IMR-90 (cell line): ENCODE measurements around the gene CCDC27. TPM values are rescaled to one million over a fixed set of nuclear protein-coding genes. Genes with fewer than 3 reads are reported as not detected.

Experiments used
- ATAC-seq: fragments of 200-7000 bp; cut with Tn5 transposase; 2 replicates; pipeline ENCODE4 v1.9.1; 2020; ENCODE audit warnings: low read depth, mild to moderate bottlenecking, moderate library complexity
- BruUV-seq: library from RNA; stranded (reverse); fragments of 400-500 nt; replicated peaks from 2 replicates; lab custom pipeline; 2021; lab: Mats Ljungman, UMichigan
- CTCF ChIA-PET: fragments of 300-600 bp; formaldehyde crosslinking; extraction: SDS; loops from one replicate; lab custom pipeline; 2021; ENCODE audit warnings: antibody characterized with exemption; lab: Yijun Ruan, JAX
- POLR2A ChIA-PET: fragments of 300-600 bp; sonication (Branson Sonifier 250); formaldehyde crosslinking; loops from one replicate; lab custom pipeline; 2022; ENCODE audit warnings: antibody characterized with exemption; ENCODE audit not compliant: unreplicated experiment; lab: Charles Lee
- DNase-seq: peaks from one replicate; pipeline ENCODE4 v3.0.0; 2013
- H2AFZ ChIP-seq: replicated peaks from 2 replicates; pipeline ENCODE3; 2013; ENCODE audit warnings: low read length, mild to moderate bottlenecking; ENCODE audit not compliant: poor library complexity
- H2AK5ac ChIP-seq: 2 replicates; pipeline ENCODE4 v1.6.1; 2013; ENCODE audit warnings: low read depth, low read length, inconsistent platforms
- H2AK9ac ChIP-seq: replicated peaks from 2 replicates; pipeline ENCODE3; 2013; ENCODE audit warnings: mild to moderate bottlenecking, low read depth, low read length, moderate library complexity; ENCODE audit not compliant: poor library complexity
- H2BK120ac ChIP-seq: 2 replicates; pipeline ENCODE4 v1.6.1; 2013; ENCODE audit warnings: low read depth, low read length, inconsistent platforms
- H2BK15ac ChIP-seq: 3 replicates; pipeline ENCODE4 v1.6.1; 2013; ENCODE audit warnings: low read depth, low read length, inconsistent platforms
- H2BK20ac ChIP-seq: 2 replicates; pipeline ENCODE4 v1.6.1; 2013; ENCODE audit warnings: low read depth, mild to moderate bottlenecking, inconsistent platforms, low read length, moderate library complexity
- H2BK5ac ChIP-seq: 2 replicates; pipeline ENCODE4 v1.6.1; 2013; ENCODE audit warnings: mild to moderate bottlenecking, low read depth, low read length, inconsistent platforms; ENCODE audit not compliant: poor library complexity, severe bottlenecking
- H3K14ac ChIP-seq: replicated peaks from 2 replicates; pipeline ENCODE4 v1.6.1; 2013; ENCODE audit warnings: low read depth, low read length, inconsistent platforms
- H3K18ac ChIP-seq: 2 replicates; pipeline ENCODE4 v1.6.1; 2013; ENCODE audit warnings: low read depth, low read length, control low read depth
- H3K23ac ChIP-seq: 2 replicates; pipeline ENCODE4 v1.6.1; 2013; ENCODE audit warnings: low read depth, low read length, inconsistent platforms
- H3K27ac ChIP-seq: 2 replicates; pipeline ENCODE4 v1.5.1; 2013; ENCODE audit warnings: mild to moderate bottlenecking, control low read depth, low read length; ENCODE audit not compliant: insufficient read depth
- H3K27me3 ChIP-seq: 2 replicates; pipeline ENCODE4 v1.6.1; 2013; ENCODE audit warnings: low read length; ENCODE audit not compliant: control insufficient read depth, insufficient read depth
- H3K36me3 ChIP-seq: 2 replicates; pipeline ENCODE4 v1.6.1; 2013; ENCODE audit warnings: low read length, mixed read lengths; ENCODE audit not compliant: control insufficient read depth, insufficient read depth
- H3K4ac ChIP-seq: 2 replicates; pipeline ENCODE4 v1.6.1; 2013; ENCODE audit warnings: low read depth, low read length, inconsistent platforms
- H3K4me1 ChIP-seq: 2 replicates; pipeline ENCODE4 v1.6.1; 2013; ENCODE audit warnings: low read length, mixed read lengths; ENCODE audit not compliant: control insufficient read depth, insufficient read depth
- H3K4me2 ChIP-seq: 2 replicates; pipeline ENCODE4 v1.6.1; 2013; ENCODE audit warnings: low read depth, mild to moderate bottlenecking, control low read depth, low read length, moderate library complexity
- H3K4me3 ChIP-seq: 2 replicates; pipeline ENCODE4 v1.5.1; 2013; ENCODE audit warnings: low read depth, mild to moderate bottlenecking, control low read depth, low read length, moderate library complexity; ENCODE audit not compliant: insufficient read depth
- H3K56ac ChIP-seq: 2 replicates; pipeline ENCODE4 v1.6.1; 2013; ENCODE audit warnings: low read length, inconsistent platforms; ENCODE audit not compliant: insufficient read depth; ENCODE audit errors: extremely low read depth
- H3K79me1 ChIP-seq, 2 experiments: 2 replicates each; pipeline ENCODE4 v1.6.1; 2013; ENCODE audit warnings: low read length in 2 of 2, inconsistent platforms in 1 of 2, low read depth in 1 of 2
- H3K9ac ChIP-seq: 2 replicates; pipeline ENCODE4 v1.6.1; 2013; ENCODE audit warnings: low read depth, low read length, control low read depth
- H3K9me1 ChIP-seq: 2 replicates; pipeline ENCODE4 v1.6.1; 2013; ENCODE audit warnings: low read length, inconsistent platforms; ENCODE audit not compliant: insufficient read depth
- H3K9me3 ChIP-seq: 2 replicates; pipeline ENCODE4 v1.6.1; 2013; ENCODE audit warnings: low read length; ENCODE audit not compliant: control insufficient read depth, insufficient read depth
- H4K20me1 ChIP-seq: 2 replicates; pipeline ENCODE4 v1.6.1; 2013; ENCODE audit warnings: low read length, inconsistent platforms; ENCODE audit not compliant: insufficient read depth
- H4K5ac ChIP-seq: 2 replicates; pipeline ENCODE4 v1.6.1; 2013; ENCODE audit warnings: mild to moderate bottlenecking, low read depth, low read length, control low read depth
- H4K8ac ChIP-seq, 2 experiments: 2 replicates each; pipeline ENCODE4 v1.6.1; 2013; ENCODE audit warnings: low read depth in 2 of 2, low read length in 2 of 2, control low read depth in 1 of 2, inconsistent platforms in 1 of 2
- H4K91ac ChIP-seq: 2 replicates; pipeline ENCODE4 v1.6.1; 2013; ENCODE audit warnings: low read depth, low read length, inconsistent platforms; ENCODE audit not compliant: insufficient read depth
- BHLHE40 ChIP-seq: fragments of 150-350 bp; IDR thresholded peaks from 2 replicates; pipeline ENCODE4 v1.6.1; 2016; ENCODE audit warnings: mild to moderate bottlenecking, low read depth, low read length
- CEBPB ChIP-seq: IDR thresholded peaks from 2 replicates; pipeline ENCODE4 v1.6.1; 2012; ENCODE audit warnings: low read depth, low read length, improper control_type of control experiment
- CHD1 ChIP-seq: IDR thresholded peaks from 2 replicates; pipeline ENCODE4 v1.6.1; 2012; ENCODE audit warnings: low read depth, low read length, improper control_type of control experiment
- CTCF ChIP-seq: conservative IDR thresholded peaks from 2 replicates; pipeline ENCODE4 v1.5.1; 2012; ENCODE audit warnings: mild to moderate bottlenecking, low read depth, low read length, improper control_type of control experiment
- ELK1 ChIP-seq: fragments of 150-350 bp; IDR thresholded peaks from 2 replicates; pipeline ENCODE4 v1.6.1; 2016; ENCODE audit warnings: low read depth, mild to moderate bottlenecking, low read length, moderate library complexity, borderline replicate concordance
- FOS ChIP-seq: fragments of 150-350 bp; IDR thresholded peaks from 2 replicates; pipeline ENCODE4 v1.6.1; 2016; ENCODE audit warnings: low read depth, low read length
- MAFK ChIP-seq: IDR thresholded peaks from 2 replicates; pipeline ENCODE4 v1.6.1; 2012; ENCODE audit warnings: low read depth, low read length, improper control_type of control experiment
- MAZ ChIP-seq: IDR thresholded peaks from 2 replicates; pipeline ENCODE4 v1.6.1; 2012; ENCODE audit warnings: low read depth, mild to moderate bottlenecking, low read length, improper control_type of control experiment, moderate library complexity, borderline replicate concordance
- MXI1 ChIP-seq: IDR thresholded peaks from 2 replicates; pipeline ENCODE4 v1.6.1; 2012; ENCODE audit warnings: low read depth, mild to moderate bottlenecking, low read length, moderate library complexity, borderline replicate concordance
- NFE2L2 ChIP-seq: fragments of 150-350 bp; IDR thresholded peaks from 2 replicates; pipeline ENCODE4 v1.6.1; 2016; ENCODE audit warnings: low read depth, mild to moderate bottlenecking, low read length
- POLR2A ChIP-seq: IDR thresholded peaks from 2 replicates; pipeline ENCODE4 v1.6.1; 2012; ENCODE audit warnings: mild to moderate bottlenecking, low read depth, low read length
- RAD21 ChIP-seq: IDR thresholded peaks from 2 replicates; pipeline ENCODE4 v1.6.1; 2012; ENCODE audit warnings: low read length, improper control_type of control experiment
- RCOR1 ChIP-seq: IDR thresholded peaks from 2 replicates; pipeline ENCODE4 v1.6.1; 2012; ENCODE audit warnings: mild to moderate bottlenecking, low read length, improper control_type of control experiment; ENCODE audit not compliant: insufficient replicate concordance
- RFX5 ChIP-seq: IDR thresholded peaks from 2 replicates; pipeline ENCODE4 v1.8.0; 2012; ENCODE audit warnings: low read depth, mild to moderate bottlenecking, low read length, moderate library complexity
- SMC3 ChIP-seq: fragments of 150-350 bp; IDR thresholded peaks from 2 replicates; pipeline ENCODE4 v1.6.1; 2016; ENCODE audit warnings: low read depth, mild to moderate bottlenecking, antibody characterized with exemption, low read length, moderate library complexity
- USF2 ChIP-seq: fragments of 150-350 bp; IDR thresholded peaks from 2 replicates; pipeline ENCODE4 v1.6.1; 2017; ENCODE audit warnings: mild to moderate bottlenecking, antibody characterized with exemption, low read length, low read depth
- WGBS, 2 experiments: methylation state at CpG; one replicate each; pipeline versions ENCODE4 v1.1.5 to v1.1.7; 2013; ENCODE audit warnings: missing lambda C conversion rate in 2 of 2; ENCODE audit not compliant: insufficient read length in 1 of 2; ENCODE audit errors: extremely low coverage in 2 of 2; 5-methylcytosine and 5-hydroxymethylcytosine counted together
- dilution Hi-C: fragments of 300-500 bp; cut with HindIII; formaldehyde crosslinking; loops from one replicate; pipeline ENCODE4 v1.14.3; 2018; ENCODE audit warnings: low sequenced_read_pairs; ENCODE audit not compliant: unreplicated experiment
- in situ Hi-C: fragments of 300-500 bp; cut with MboI; formaldehyde crosslinking; loops from 3 replicates; pipeline ENCODE4 v1.14.3; 2019; ENCODE audit warnings: low sequenced_read_pairs, inconsistent platforms, mixed read lengths
- intact Hi-C: fragments of 100-400 bp; cut with micrococcal nuclease; formaldehyde crosslinking; loops from 2 replicates; pipeline ENCODE4 v1.10.0; 2022
- polyA plus RNA-seq, 3 experiments: library from polyadenylated mRNA; depleted of rRNA; stranded (reverse); fragments of >200 nt; gene quantifications; 2 replicates each; pipeline ENCODE4 v1.2.3, GENCODE V29; 2012; ENCODE audit warnings: low replicate concordance in 1 of 3
- total RNA-seq: library from RNA; depleted of rRNA; stranded (reverse); fragments of >200 nt; gene quantifications from 2 replicates; pipeline ENCODE4 v1.2.3, GENCODE V29; 2012

Gene CCDC27
- total and polyA plus RNA-seq, 2 of the 4 experiments (the other 2 are of a cell fraction): not detected

GRCh38 chr1:3761296-3762010 lies 9.2 kb downstream of the CCDC27 start:
- no peak for DNase-seq
- 72% methylated on average over 12 of the region's 17 CpGs; no CpG with 5 or more reads in 1 of the 2 experiments for WGBS, 2 experiments
- Histone ChIP-seq H4K5ac (no peak overlapping the region), H3K9ac (no peak overlapping the region), H2BK15ac (no peak overlapping the region), H3K79me1 (no peaks in the 10 kb centered on the region), H3K4ac (no peak overlapping the region), H4K91ac (no peak overlapping the region), H3K56ac (no peak overlapping the region), H2AFZ (peak overlapping the region; percentile 21), H3K9me1 (no peaks in the 10 kb centered on the region), H3K27me3 (peaks cover 25% of the 10 kb centered on the region), H3K9me3 (peaks cover 2% of the 10 kb centered on the region), H3K27ac (no peak overlapping the region), H3K4me1 (no peaks in the 10 kb centered on the region), H2AK9ac (no peak overlapping the region), H3K14ac (no peak overlapping the region), H3K4me3 (no peak overlapping the region), H3K4me2 (no peak overlapping the region), H2AK5ac (no peak overlapping the region), H2BK5ac (no peak overlapping the region), H4K8ac (no peak overlapping the region), H3K36me3 (no peaks in the 10 kb centered on the region), H2BK120ac (no peak overlapping the region), H3K23ac (no peak overlapping the region), H4K20me1 (no peaks in the 10 kb centered on the region), H2BK20ac (no peak overlapping the region), H3K18ac (no peak overlapping the region)
- no peak for ATAC-seq
- CTCF ChIA-PET: no interaction called here
- TF ChIP-seq RAD21 (no peak), BHLHE40 (no peak), NFE2L2 (no peak), MXI1 (no peak), MAFK (no peak), CTCF (no peak), USF2 (no peak), FOS (no peak), RFX5 (no peak), CHD1 (no peak), RCOR1 (no peak), MAZ (no peak), CEBPB (no peak), SMC3 (no peak), POLR2A (no peak), ELK1 (no peak)
- POLR2A ChIA-PET: no interaction called here
- dilution Hi-C loops (no loop called here), intact Hi-C loops (no loop called here), in situ Hi-C loops (no loop called here)
- BruUV-seq: no TSS peak
